Nephron progenitor cell (in vitro differentiated cells): ENCODE measurements around the gene P4HA2.
"Not testable (repeated sequence)": the region's sequence is repeated elsewhere in the genome, so short reads cannot be mapped to it uniquely, and the experiment has no call there.

Experiments
- DNase-seq: peaks from one replicate; pipeline ENCODE4 v3.0.0; 2021
- H3K27ac Mint-ChIP-seq: 2 replicates; pipeline ENCODE4 v1.8.0; 2021; ENCODE audit warnings: mild to moderate bottlenecking, moderate library complexity, mixed read lengths
- H3K27me3 Mint-ChIP-seq: 2 replicates; pipeline ENCODE4 v1.8.0; 2021; ENCODE audit warnings: mild to moderate bottlenecking, low read depth, mixed read lengths; ENCODE audit not compliant: poor library complexity
- H3K36me3 Mint-ChIP-seq: 2 replicates; pipeline ENCODE4 v1.8.0; 2021; ENCODE audit warnings: low read depth, mixed read lengths
- H3K4me1 Mint-ChIP-seq: 2 replicates; pipeline ENCODE4 v1.8.0; 2021; ENCODE audit warnings: mixed read lengths
- H3K4me3 Mint-ChIP-seq: 2 replicates; pipeline ENCODE4 v1.8.0; 2021; ENCODE audit warnings: mild to moderate bottlenecking, moderate library complexity, mixed read lengths
- H3K9me3 Mint-ChIP-seq: 2 replicates; pipeline ENCODE4 v1.8.0; 2021; ENCODE audit warnings: mild to moderate bottlenecking, moderate library complexity, mixed read lengths
- TF ChIP-seq, protein P1 (sequence below): fragments of 200-600 bp; sonication (generic); IDR thresholded peaks from 2 replicates; pipeline ENCODE4 v1.5.0; 2021; ENCODE audit warnings: antibody characterized with exemption

Gene P4HA2

DNA sequence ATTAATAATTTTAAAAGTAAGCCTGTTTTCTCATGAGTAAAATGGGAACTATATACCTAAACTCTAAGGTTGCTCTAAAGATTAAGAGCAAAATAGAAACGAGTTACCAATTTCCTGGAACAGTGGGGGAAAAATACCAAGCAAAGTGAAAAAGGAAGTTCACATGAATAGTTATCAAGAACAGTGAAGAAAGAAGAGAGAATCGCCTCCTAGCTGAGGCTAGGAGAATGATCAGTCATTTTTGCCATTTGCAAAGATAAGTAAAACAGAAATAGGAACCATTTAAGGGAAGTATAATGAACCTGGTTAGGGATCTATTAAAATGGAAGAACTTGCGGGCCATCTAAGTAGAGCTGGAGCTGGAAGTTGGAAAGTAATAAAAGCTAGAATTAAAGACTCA, 50.7 kb downstream of the P4HA2 start:
- TF ChIP-seq, protein P1, sequence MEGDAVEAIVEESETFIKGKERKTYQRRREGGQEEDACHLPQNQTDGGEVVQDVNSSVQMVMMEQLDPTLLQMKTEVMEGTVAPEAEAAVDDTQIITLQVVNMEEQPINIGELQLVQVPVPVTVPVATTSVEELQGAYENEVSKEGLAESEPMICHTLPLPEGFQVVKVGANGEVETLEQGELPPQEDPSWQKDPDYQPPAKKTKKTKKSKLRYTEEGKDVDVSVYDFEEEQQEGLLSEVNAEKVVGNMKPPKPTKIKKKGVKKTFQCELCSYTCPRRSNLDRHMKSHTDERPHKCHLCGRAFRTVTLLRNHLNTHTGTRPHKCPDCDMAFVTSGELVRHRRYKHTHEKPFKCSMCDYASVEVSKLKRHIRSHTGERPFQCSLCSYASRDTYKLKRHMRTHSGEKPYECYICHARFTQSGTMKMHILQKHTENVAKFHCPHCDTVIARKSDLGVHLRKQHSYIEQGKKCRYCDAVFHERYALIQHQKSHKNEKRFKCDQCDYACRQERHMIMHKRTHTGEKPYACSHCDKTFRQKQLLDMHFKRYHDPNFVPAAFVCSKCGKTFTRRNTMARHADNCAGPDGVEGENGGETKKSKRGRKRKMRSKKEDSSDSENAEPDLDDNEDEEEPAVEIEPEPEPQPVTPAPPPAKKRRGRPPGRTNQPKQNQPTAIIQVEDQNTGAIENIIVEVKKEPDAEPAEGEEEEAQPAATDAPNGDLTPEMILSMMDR = no peak
- Mint-ChIP-seq H3K27me3 (peaks cover 19% of the 10 kb centered on the region), H3K27ac (no peak overlapping the region), H3K4me1 (peaks cover 25% of the 10 kb centered on the region), H3K9me3 (no peaks in the 10 kb centered on the region), H3K4me3 (no peak overlapping the region), H3K36me3 (no peaks in the 10 kb centered on the region)
- DNase-seq = no peak

DNA sequence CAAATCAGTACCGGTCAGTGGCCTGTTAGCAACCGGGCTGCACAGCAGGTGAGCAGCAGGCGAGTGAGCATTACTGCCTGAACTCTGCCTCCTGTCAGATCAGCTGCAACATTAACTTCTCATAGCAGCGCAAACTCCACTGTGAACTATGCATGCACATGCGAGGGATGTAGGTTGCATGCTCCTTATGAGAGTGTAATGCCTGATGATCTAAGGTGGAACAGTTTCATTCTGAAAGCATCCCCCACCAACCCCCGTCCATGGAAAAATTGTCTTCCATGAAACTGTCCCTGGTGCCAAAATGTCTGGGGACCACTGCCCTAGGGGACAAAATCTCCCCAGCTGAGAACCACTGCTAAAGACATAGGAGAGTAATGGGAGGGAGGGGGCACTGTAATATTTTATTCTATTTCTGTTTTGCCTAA, 51.1 kb downstream of the P4HA2 start:
- Mint-ChIP-seq H3K4me3 (no peak overlapping the region), H3K27me3 (peaks cover 19% of the 10 kb centered on the region), H3K4me1 (peaks cover 21% of the 10 kb centered on the region), H3K9me3 (no peaks in the 10 kb centered on the region), H3K36me3 (no peaks in the 10 kb centered on the region), H3K27ac (no peak overlapping the region)
- no peak for DNase-seq
- TF ChIP-seq, protein P1 = no peak

DNA sequence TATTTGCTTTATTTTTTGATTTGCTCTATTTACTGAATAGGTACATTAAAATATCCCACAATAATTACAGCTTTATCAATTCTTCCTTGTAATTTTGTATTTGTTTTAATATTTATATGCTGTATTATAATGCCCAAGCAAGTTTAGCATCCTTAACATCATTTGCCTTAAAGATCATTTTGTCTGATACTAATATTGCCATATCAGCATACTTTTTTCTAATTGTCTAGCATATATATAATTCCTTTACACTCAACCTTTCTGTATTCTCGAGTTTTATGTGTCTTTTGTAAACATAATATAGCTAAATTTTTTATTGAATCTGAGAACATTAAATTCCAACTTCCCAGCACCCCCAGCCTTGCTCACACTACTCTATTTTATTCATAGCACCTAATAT, 64.7 kb downstream of the P4HA2 start:
- peaks cover 6% of the 10 kb centered on the region for H3K4me1 Mint-ChIP-seq

DNA sequence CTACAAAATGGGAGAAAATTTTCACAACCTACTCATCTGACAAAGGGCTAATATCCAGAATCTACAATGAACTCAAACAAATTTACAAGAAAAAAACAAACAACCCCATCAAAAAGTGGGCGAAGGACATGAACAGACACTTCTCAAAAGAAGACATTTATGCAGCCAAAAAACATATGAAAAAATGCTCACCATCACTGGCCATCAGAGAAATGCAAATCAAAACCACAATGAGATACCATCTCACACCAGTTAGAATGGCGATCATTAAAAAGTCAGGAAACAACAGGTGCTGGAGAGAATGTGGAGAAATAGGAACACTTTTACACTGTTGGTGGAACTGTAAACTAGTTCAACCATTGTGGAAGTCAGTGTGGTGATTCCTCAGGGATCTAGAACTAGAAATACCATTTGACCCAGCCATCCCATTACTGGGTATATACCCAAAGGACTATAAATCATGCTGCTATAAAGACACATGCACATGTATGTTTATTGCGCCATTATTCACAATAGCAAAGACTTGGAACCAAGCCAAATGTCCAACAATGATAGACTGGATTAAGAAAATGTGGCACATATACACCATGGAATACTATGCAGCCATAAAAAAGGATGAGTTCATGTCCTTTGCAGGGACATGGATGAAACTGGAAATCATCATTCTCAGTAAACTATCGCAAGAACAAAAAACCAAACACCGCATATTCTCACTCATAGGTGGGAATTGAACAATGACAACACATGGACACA, 65.9 kb downstream of the P4HA2 start:
- H3K4me1 Mint-ChIP-seq = peaks cover 14% of the 10 kb centered on the region
- H3K27me3 Mint-ChIP-seq, H3K27ac Mint-ChIP-seq, H3K4me3 Mint-ChIP-seq, H3K36me3 Mint-ChIP-seq, DNase-seq: not testable (repeated sequence)
- H3K9me3 Mint-ChIP-seq = peaks cover 20% of the 10 kb centered on the region

More for the DNA sequence above, 64.7 kb downstream of the P4HA2 start:
- H3K27me3 Mint-ChIP-seq = peaks cover 8% of the 10 kb centered on the region
- TF ChIP-seq, protein P1 = no peak
- H3K36me3 Mint-ChIP-seq = peaks cover 2% of the 10 kb centered on the region
- peaks cover 17% of the 10 kb centered on the region for H3K9me3 Mint-ChIP-seq
- H3K4me3 Mint-ChIP-seq = no peak overlapping the region
- no peak for DNase-seq
- H3K27ac Mint-ChIP-seq = no peak overlapping the region

DNA sequence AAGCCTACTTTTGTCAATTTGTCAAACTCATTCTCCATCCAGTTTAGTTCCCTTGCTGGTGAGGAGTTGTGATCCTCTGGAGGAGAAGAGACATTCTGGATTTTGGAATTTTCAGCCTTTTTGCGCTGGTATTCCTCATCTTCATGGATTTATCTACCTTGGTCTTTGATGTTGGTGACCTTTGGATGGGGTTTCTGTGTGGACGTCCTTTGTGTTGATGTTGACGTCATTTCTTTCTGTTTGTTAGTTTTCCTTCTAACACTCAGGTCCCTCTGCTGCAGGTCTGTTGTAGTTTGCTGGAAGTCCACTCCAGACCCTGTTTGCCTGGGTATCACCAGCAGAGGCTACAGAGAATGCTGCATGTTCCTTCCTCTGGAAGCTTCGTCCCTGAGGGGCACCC, 71.2 kb downstream of the P4HA2 start:
- H3K4me1 Mint-ChIP-seq = peaks cover 18% of the 10 kb centered on the region
- H3K27ac Mint-ChIP-seq = no peak overlapping the region
- DNase-seq = no peak
- peaks cover 11% of the 10 kb centered on the region for H3K27me3 Mint-ChIP-seq
- peaks cover 62% of the 10 kb centered on the region for H3K9me3 Mint-ChIP-seq
- TF ChIP-seq, protein P1 = no peak
- no peak overlapping the region for H3K4me3 Mint-ChIP-seq
- H3K36me3 Mint-ChIP-seq = no peaks in the 10 kb centered on the region

DNA sequence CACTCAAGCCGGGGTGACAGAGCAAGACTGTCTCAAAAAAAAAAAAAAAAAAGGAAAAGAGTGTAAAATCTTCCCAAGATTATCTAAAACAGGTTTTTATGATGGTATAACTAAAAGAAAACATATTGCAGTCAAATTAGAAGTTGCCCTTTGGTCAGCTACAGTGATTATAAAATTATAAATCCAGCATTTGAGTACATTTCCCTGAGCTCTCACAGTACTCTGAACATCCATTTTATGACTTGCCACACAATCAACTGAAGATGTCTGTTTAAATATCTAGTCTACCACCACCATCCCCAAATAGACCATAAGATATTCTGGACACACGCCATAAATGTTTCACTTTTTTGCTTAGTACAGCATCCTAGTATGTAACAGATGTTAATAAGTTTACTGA, 77.1 kb downstream of the P4HA2 start:
- TF ChIP-seq, protein P1 = no peak
- H3K4me1 Mint-ChIP-seq = no peaks in the 10 kb centered on the region
- H3K4me3 Mint-ChIP-seq = no peak overlapping the region
- peaks cover 35% of the 10 kb centered on the region for H3K27me3 Mint-ChIP-seq
- no peaks in the 10 kb centered on the region for H3K36me3 Mint-ChIP-seq
- H3K9me3 Mint-ChIP-seq = peaks cover 50% of the 10 kb centered on the region
- no peak overlapping the region for H3K27ac Mint-ChIP-seq
- DNase-seq = no peak
